Measurements from ENCODE around the gene H6PD.

DNA sequence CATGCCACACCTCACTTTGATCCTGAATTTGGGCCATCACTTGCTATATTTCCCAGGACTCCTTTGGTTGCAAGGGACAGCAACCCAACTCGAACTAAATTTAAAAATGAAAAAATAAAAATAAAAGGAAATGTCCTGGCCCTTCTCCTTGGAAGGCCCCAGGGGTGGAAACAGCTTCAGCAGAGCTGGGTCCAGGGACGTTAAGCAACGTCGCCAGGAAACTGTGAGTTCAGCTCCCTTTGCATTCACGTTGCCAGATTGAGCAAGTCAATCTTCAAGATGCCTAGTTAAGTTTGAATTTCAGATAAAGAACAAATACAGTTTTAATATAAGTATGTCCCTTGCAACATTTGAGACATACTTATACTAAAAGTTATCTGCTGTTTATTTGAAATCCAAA, 43.5 kb downstream of the H6PD start:
- TF ChIP-seq, protein P1, sequence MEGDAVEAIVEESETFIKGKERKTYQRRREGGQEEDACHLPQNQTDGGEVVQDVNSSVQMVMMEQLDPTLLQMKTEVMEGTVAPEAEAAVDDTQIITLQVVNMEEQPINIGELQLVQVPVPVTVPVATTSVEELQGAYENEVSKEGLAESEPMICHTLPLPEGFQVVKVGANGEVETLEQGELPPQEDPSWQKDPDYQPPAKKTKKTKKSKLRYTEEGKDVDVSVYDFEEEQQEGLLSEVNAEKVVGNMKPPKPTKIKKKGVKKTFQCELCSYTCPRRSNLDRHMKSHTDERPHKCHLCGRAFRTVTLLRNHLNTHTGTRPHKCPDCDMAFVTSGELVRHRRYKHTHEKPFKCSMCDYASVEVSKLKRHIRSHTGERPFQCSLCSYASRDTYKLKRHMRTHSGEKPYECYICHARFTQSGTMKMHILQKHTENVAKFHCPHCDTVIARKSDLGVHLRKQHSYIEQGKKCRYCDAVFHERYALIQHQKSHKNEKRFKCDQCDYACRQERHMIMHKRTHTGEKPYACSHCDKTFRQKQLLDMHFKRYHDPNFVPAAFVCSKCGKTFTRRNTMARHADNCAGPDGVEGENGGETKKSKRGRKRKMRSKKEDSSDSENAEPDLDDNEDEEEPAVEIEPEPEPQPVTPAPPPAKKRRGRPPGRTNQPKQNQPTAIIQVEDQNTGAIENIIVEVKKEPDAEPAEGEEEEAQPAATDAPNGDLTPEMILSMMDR (IDR thresholded peaks at IDR 0.05) = no peak
- TF ChIP-seq POLR2AphosphoS5 (IDR thresholded peaks at IDR 0.05) = peak; percentile 14

All from gastroesophageal sphincter (tissue), 3 donors.